Measurements from ENCODE around the gene NMNAT3. TPM values are rescaled to one million over a fixed set of nuclear protein-coding genes. Genes with fewer than 3 reads are reported as not detected.

NMNAT3 gene
- total RNA-seq, 6 donors from 2014 or later, result 3.3 to 8.4 (median 5.5) TPM

DNA sequence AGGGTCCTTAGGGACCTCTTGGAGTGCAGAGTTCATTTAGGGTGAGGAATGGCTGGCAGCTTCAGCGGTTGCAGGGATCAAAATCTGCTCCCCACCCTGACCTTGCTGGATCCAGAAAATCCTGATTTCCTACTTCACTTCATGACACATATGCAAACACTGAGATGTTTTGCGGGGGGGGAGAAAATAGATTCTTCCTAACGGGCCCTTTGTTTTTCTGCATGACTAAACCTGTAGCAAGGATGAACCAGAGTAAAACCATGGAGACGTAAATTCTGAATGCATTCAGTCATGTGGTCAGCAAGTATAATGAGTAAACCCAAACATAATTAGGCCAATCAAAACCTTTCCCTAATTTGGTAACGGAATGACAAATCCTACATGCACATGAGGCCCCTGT lies 118.2 kb downstream of the NMNAT3 start:
- no peak for ATAC-seq (ENCODE audit: low FRiP score in 2 of 2)
- 53 to 68% methylated on average over 5 of the region's 5 CpGs for WGBS, 2 donors
- no peaks in the 10 kb centered on the region for H3K36me3 ChIP-seq
- H3K9me3 ChIP-seq, result no peaks in the 10 kb centered on the region
- no peaks in the 10 kb centered on the region for H3K4me1 ChIP-seq
- no peaks in the 10 kb centered on the region for H3K27me3 ChIP-seq
- H3K4me3 ChIP-seq, result no peak overlapping the region
- H3K27ac ChIP-seq, result no peak overlapping the region
- no peak for DNase-seq
- TF ChIP-seq POLR2A (IDR thresholded peaks at IDR 0.05), result no peak
- TF ChIP-seq EP300 (IDR thresholded peaks at IDR 0.05), result no peak
- TF ChIP-seq POLR2AphosphoS5 (IDR thresholded peaks at IDR 0.05), result no peak
- TF ChIP-seq, protein P1, sequence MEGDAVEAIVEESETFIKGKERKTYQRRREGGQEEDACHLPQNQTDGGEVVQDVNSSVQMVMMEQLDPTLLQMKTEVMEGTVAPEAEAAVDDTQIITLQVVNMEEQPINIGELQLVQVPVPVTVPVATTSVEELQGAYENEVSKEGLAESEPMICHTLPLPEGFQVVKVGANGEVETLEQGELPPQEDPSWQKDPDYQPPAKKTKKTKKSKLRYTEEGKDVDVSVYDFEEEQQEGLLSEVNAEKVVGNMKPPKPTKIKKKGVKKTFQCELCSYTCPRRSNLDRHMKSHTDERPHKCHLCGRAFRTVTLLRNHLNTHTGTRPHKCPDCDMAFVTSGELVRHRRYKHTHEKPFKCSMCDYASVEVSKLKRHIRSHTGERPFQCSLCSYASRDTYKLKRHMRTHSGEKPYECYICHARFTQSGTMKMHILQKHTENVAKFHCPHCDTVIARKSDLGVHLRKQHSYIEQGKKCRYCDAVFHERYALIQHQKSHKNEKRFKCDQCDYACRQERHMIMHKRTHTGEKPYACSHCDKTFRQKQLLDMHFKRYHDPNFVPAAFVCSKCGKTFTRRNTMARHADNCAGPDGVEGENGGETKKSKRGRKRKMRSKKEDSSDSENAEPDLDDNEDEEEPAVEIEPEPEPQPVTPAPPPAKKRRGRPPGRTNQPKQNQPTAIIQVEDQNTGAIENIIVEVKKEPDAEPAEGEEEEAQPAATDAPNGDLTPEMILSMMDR (IDR thresholded peaks at IDR 0.05), result no peak

DNA sequence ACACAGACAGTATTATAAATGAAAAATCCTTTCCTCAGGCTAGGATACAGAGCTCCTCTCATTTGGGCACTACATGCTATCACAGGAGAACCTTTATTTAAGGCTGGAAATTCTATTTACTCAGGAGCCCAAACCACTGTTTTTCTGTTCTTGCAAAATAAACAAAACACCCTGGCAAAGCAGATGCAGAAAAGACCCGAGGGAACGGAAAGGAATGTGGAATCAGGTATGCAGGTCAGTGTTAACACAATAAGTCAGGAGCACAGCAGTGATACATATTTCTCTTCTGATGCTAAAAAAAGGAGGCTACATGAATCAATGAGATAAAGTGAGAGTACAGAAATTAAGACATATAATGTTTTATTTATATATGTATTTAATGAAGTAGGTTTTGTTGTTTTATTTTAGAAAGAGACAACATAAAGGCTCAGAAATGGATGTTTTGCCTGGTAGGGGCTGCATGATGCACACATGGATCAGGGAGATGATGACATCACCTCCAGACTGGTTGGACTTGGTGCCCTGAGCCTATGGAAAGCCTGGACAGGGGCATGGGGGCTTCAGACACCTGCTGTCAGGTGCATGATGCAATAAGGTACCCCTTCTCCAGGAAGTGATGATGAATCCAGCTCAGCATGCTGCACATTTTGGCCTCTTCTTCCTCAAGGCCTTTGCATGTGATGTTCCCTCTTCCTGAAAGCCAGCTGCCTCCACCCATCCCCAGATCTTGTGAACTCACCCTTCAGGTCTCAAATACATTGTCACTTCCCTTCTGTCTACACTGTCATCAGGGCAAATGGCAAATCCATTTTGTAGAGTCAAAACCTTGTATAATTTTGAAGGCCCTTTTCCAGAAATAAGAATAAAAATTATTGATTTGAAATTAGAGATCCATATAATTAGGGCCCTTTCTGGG lies 119.2 kb downstream of the NMNAT3 start:
- Histone ChIP-seq H3K36me3 (no peaks in the 10 kb centered on the region), H3K27ac (no peak overlapping the region), H3K9me3 (no peaks in the 10 kb centered on the region), H3K4me3 (no peak overlapping the region), H3K27me3 (no peaks in the 10 kb centered on the region), H3K4me1 (no peaks in the 10 kb centered on the region)
- DNase-seq (no peak), ATAC-seq (ENCODE audit: low FRiP score in 2 of 2) (no peak)
- WGBS, 2 donors, result 61 to 62% methylated on average over 2 of the region's 2 CpGs
- TF ChIP-seq POLR2AphosphoS5 (IDR thresholded peaks at IDR 0.05) (no peak), EP300 (IDR thresholded peaks at IDR 0.05) (no peak), POLR2A (IDR thresholded peaks at IDR 0.05) (no peak)
- TF ChIP-seq, protein P1 (IDR thresholded peaks at IDR 0.05), result no peak

DNA sequence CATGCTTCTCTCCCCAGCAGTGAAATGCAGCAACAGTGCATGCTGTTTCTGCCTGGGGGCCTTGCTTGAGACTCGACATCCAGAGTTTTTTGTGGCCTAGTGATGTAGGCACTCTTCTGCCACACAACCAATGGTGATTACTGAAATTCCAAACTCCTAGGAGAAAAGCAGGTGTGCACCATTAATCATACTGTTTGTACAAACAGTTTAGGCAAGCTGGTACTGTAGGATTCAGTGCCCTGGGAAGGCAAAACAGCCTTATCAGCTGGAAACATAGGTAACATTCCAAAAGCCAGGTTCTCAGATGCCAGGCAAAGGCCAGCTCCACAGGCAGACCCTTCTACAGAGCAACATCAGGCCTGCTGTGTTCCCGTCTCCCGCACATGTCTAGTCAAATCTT lies 120.7 kb downstream of the NMNAT3 start:
- DNase-seq (no peak), ATAC-seq (ENCODE audit: low FRiP score in 2 of 2) (no peak)
- H3K9me3 ChIP-seq, result no peaks in the 10 kb centered on the region
- no peak overlapping the region for H3K4me3 ChIP-seq
- TF ChIP-seq POLR2AphosphoS5 (IDR thresholded peaks at IDR 0.05) (no peak), EP300 (IDR thresholded peaks at IDR 0.05) (no peak), POLR2A (IDR thresholded peaks at IDR 0.05) (no peak)
- TF ChIP-seq, protein P1 (IDR thresholded peaks at IDR 0.05), result no peak
- H3K36me3 ChIP-seq, result no peaks in the 10 kb centered on the region
- no peaks in the 10 kb centered on the region for H3K4me1 ChIP-seq
- 87 to 88% methylated on average over 3 of the region's 3 CpGs for whole genome bisulfite sequencing, 2 donors
- no peak overlapping the region for H3K27ac ChIP-seq
- H3K27me3 ChIP-seq, result no peaks in the 10 kb centered on the region

DNA sequence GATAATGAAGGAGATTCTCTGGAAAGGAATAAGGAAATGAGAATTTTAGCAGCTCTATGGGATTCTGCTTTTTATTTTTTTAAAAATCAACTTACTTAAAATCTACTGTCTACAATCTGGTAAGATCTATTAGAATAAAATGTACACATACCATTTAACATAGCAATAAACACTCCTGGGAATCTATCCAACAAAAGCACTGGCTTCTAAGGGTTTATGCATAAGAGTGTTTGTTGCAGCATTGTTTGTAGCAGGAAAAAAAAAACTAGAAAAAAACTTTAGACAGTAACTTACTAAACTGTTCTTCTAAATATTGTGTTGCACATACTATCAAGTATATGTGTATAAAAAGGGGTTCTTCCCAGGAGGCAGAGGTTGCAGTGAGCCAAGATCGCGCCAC lies 122.5 kb downstream of the NMNAT3 start:
- 83 to 100% methylated on average over 2 of the region's 2 CpGs for WGBS, 2 donors
- Histone ChIP-seq H3K27me3 (no peaks in the 10 kb centered on the region), H3K4me1 (no peaks in the 10 kb centered on the region), H3K4me3 (no peak overlapping the region), H3K9me3 (no peaks in the 10 kb centered on the region), H3K36me3 (no peaks in the 10 kb centered on the region), H3K27ac (no peak overlapping the region)
- DNase-seq (no peak), ATAC-seq (ENCODE audit: low FRiP score in 2 of 2) (no peak)
- TF ChIP-seq, protein P1 (IDR thresholded peaks at IDR 0.05), result no peak
- TF ChIP-seq POLR2AphosphoS5 (IDR thresholded peaks at IDR 0.05) (no peak), EP300 (IDR thresholded peaks at IDR 0.05) (no peak), POLR2A (IDR thresholded peaks at IDR 0.05) (no peak)

DNA sequence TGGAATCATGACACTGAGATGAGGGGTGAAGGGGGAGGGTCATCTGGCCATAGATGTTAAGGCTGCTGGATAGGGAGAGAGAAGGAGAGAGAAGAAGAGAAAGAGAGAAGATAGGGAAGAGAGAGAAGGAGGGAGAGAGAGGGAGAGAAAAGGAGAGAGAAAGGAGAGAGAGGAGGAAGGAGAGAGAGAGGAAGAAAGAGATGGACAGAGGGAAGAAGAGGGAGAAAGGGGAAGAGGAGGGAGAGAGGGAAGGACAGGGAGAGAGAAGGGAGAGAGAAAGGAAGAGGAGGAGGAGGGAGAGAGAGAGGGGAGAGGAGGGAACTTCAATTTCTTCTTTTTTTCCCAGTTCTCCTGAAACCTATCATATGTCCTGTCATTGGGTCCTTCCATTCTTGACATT lies 123.1 kb downstream of the NMNAT3 start:
- Histone ChIP-seq H3K4me1 (no peaks in the 10 kb centered on the region), H3K27me3 (no peaks in the 10 kb centered on the region), H3K9me3 (no peaks in the 10 kb centered on the region), H3K4me3 (no peak overlapping the region), H3K36me3 (no peaks in the 10 kb centered on the region), H3K27ac (no peak overlapping the region)
- TF ChIP-seq POLR2AphosphoS5 (IDR thresholded peaks at IDR 0.05) (no peak), POLR2A (IDR thresholded peaks at IDR 0.05) (no peak)
- TF ChIP-seq, protein P1 (IDR thresholded peaks at IDR 0.05), result no peak
- DNase-seq (no peak), ATAC-seq (ENCODE audit: low FRiP score in 2 of 2) (no peak)

All from upper lobe of left lung (tissue), 6 donors.